Astrocyte (in vitro differentiated cells and primary cell): ENCODE measurements around the gene SHROOM2. TPM values are rescaled to one million over a fixed set of nuclear protein-coding genes. Genes with fewer than 3 reads are reported as not detected.

ENCODE experiments used
- DNase-seq: peaks from one replicate; pipeline ENCODE4 v3.0.0-alpha.2; 2010; ENCODE audit warnings: low read depth
- FAIRE-seq: peaks from 2 replicates; lab custom pipeline; 2011; peaks lifted over from hg19 to GRCh38; lab: Jason Lieb, UNC
- H2AFZ ChIP-seq: 2 replicates; pipeline ENCODE4 v1.6.0; 2012; ENCODE audit warnings: low read depth, low read length, inconsistent platforms
- H3K27ac ChIP-seq: 2 replicates; pipeline ENCODE4 v1.5.1; 2011; ENCODE audit warnings: low read depth, low read length, inconsistent platforms
- H3K27me3 ChIP-seq: 2 replicates; pipeline ENCODE4 v1.6.0; 2011; ENCODE audit warnings: low read length, inconsistent platforms; ENCODE audit not compliant: insufficient read depth
- H3K36me3 ChIP-seq: 2 replicates; pipeline ENCODE4 v1.5.1; 2011; ENCODE audit warnings: low read length, inconsistent platforms; ENCODE audit not compliant: insufficient read depth
- H3K4me1 ChIP-seq: 2 replicates; pipeline ENCODE4 v1.5.1; 2011; ENCODE audit warnings: low read length, inconsistent platforms; ENCODE audit not compliant: insufficient read depth
- H3K4me2 ChIP-seq: 2 replicates; pipeline ENCODE4 v1.6.0; 2012; ENCODE audit warnings: low read length, inconsistent platforms
- H3K4me3 ChIP-seq: 2 replicates; pipeline ENCODE4 v1.5.1; 2011; ENCODE audit warnings: low read depth, mild to moderate bottlenecking, low read length, inconsistent platforms; ENCODE audit not compliant: insufficient read depth
- H3K79me2 ChIP-seq: 2 replicates; pipeline ENCODE4 v1.6.0; 2012; ENCODE audit warnings: mild to moderate bottlenecking, low read length, inconsistent platforms; ENCODE audit not compliant: insufficient read depth
- H3K9ac ChIP-seq: 2 replicates; pipeline ENCODE4 v1.6.0; 2012; ENCODE audit warnings: mild to moderate bottlenecking, low read length, inconsistent platforms
- H3K9me3 ChIP-seq: 2 replicates; pipeline ENCODE4 v1.5.1; 2012; ENCODE audit warnings: low read depth, mild to moderate bottlenecking, low read length, inconsistent platforms; ENCODE audit not compliant: insufficient read depth
- H4K20me1 ChIP-seq: 2 replicates; pipeline ENCODE4 v1.6.0; 2012; ENCODE audit warnings: low read length, inconsistent platforms; ENCODE audit not compliant: insufficient read depth
- H3K27ac Mint-ChIP-seq: one replicate; pipeline ENCODE4 v1.8.0; 2021; ENCODE audit warnings: mild to moderate bottlenecking, mixed read lengths; ENCODE audit not compliant: unreplicated experiment
- H3K27me3 Mint-ChIP-seq: one replicate; pipeline ENCODE4 v1.8.0; 2021; ENCODE audit warnings: low read depth, mixed read lengths; ENCODE audit not compliant: unreplicated experiment
- H3K36me3 Mint-ChIP-seq: one replicate; pipeline ENCODE4 v1.8.0; 2021; ENCODE audit warnings: low read depth, mixed read lengths; ENCODE audit not compliant: unreplicated experiment
- H3K4me1 Mint-ChIP-seq: one replicate; pipeline ENCODE4 v1.8.0; 2021; ENCODE audit warnings: low read depth, mixed read lengths; ENCODE audit not compliant: unreplicated experiment
- H3K4me3 Mint-ChIP-seq: one replicate; pipeline ENCODE4 v1.8.0; 2021; ENCODE audit warnings: mild to moderate bottlenecking, moderate library complexity, mixed read lengths; ENCODE audit not compliant: unreplicated experiment
- H3K9me3 Mint-ChIP-seq: one replicate; pipeline ENCODE4 v1.8.0; 2021; ENCODE audit warnings: mild to moderate bottlenecking, mixed read lengths; ENCODE audit not compliant: unreplicated experiment
- EZH2 ChIP-seq: IDR thresholded peaks from 2 replicates; pipeline ENCODE4 v1.6.1; 2012; ENCODE audit warnings: mild to moderate bottlenecking, low read length, inconsistent platforms; ENCODE audit not compliant: insufficient read depth
- total RNA-seq: library from RNA; stranded (reverse); gene quantifications from 2 replicates; pipeline ENCODE4 v1.2.1, GENCODE V29; 2021
- TF ChIP-seq, protein P1 (sequence below): IDR thresholded peaks from 2 replicates; pipeline ENCODE4 v1.5.1; 2011; ENCODE audit warnings: low read depth, mild to moderate bottlenecking, inconsistent platforms, low read length, moderate library complexity; ENCODE audit not compliant: insufficient read depth

The SHROOM2 gene
- total RNA-seq, 1 donor from 2014 or later, result 15.9 TPM

DNA sequence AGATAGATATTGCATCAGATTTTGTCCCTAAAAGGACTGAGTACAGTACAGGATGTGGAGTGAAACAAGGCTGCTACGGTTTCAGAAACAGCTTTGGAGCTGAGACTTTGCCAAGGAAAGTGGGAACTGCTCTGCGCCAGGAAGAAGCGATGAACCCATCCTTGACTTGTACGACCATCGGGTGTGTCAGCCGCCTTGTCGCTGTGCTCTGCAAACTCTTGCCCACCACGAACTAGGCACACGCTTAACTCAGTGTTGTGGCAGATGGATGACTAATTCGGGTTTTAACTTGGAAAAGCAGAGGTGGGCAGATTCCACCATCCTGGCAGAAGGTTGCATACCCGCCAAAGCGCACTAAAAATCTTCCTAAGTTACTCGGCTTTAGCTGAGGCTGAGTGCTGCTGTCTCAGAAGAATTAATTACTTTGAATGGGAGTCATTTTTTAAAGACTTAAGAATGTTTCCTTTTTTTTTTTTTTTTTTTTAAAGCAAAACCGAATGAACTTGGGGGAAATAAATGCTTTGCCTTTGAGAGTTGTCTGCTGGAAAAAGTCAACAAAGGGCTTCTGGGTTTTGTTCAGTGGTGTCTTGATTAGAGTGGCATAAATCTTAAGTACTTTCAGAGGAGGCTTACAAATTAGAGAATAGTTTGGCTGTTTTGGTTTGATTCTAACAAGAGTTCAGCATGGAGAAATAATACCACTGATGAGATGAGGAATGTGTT, 69.5 kb downstream of the SHROOM2 start:
- Histone ChIP-seq H3K27me3 (no peaks in the 10 kb centered on the region), H3K4me3 (no peak overlapping the region), H3K9ac (no peak overlapping the region), H3K36me3 (no peaks in the 10 kb centered on the region), H3K27ac (no peak overlapping the region), H3K9me3 (no peaks in the 10 kb centered on the region), H2AFZ (no peak overlapping the region), H3K4me1 (peaks cover 8% of the 10 kb centered on the region), H3K79me2 (no peaks in the 10 kb centered on the region), H3K4me2 (peak overlapping the region; percentile 39), H4K20me1 (no peaks in the 10 kb centered on the region)
- Mint-ChIP-seq H3K27ac (no peak overlapping the region), H3K27me3 (no peaks in the 10 kb centered on the region), H3K36me3 (no peaks in the 10 kb centered on the region), H3K4me3 (no peak overlapping the region), H3K9me3 (no peaks in the 10 kb centered on the region), H3K4me1 (peaks cover 23% of the 10 kb centered on the region)
- FAIRE-seq (no peak), DNase-seq (peak; percentile 21)
- TF ChIP-seq, protein P1, sequence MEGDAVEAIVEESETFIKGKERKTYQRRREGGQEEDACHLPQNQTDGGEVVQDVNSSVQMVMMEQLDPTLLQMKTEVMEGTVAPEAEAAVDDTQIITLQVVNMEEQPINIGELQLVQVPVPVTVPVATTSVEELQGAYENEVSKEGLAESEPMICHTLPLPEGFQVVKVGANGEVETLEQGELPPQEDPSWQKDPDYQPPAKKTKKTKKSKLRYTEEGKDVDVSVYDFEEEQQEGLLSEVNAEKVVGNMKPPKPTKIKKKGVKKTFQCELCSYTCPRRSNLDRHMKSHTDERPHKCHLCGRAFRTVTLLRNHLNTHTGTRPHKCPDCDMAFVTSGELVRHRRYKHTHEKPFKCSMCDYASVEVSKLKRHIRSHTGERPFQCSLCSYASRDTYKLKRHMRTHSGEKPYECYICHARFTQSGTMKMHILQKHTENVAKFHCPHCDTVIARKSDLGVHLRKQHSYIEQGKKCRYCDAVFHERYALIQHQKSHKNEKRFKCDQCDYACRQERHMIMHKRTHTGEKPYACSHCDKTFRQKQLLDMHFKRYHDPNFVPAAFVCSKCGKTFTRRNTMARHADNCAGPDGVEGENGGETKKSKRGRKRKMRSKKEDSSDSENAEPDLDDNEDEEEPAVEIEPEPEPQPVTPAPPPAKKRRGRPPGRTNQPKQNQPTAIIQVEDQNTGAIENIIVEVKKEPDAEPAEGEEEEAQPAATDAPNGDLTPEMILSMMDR, result no peak
- no peak for TF ChIP-seq EZH2

DNA sequence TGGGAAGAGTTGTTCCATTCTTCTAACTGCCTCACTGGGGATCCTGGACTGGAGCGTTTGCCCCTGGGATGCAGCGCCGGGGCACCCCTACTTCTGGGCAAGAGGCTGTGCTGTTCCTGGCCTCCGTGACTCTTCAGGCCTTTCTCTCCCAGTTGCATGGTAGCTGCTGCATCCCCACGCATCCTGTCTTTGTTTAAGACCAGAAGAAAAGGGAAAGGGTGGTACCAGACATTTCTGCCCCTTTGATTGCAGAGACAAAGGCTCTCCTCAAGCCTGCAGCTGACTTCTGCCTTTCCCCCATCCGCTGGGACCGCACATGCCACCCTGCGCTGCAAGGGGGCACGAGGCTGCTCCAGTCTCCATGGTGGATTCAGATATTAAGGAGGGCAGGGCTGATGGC, 70.4 kb downstream of the SHROOM2 start:
- DNase-seq, result no peak
- no peaks in the 10 kb centered on the region for H3K9me3 ChIP-seq
- H3K27ac ChIP-seq, result no peak overlapping the region
- H2AFZ ChIP-seq, result no peak overlapping the region
- no peaks in the 10 kb centered on the region for H3K79me2 ChIP-seq
- no peaks in the 10 kb centered on the region for H3K9me3 Mint-ChIP-seq
- H3K36me3 Mint-ChIP-seq, result no peaks in the 10 kb centered on the region
- no peak for FAIRE-seq
- H3K4me3 ChIP-seq, result no peak overlapping the region
- no peaks in the 10 kb centered on the region for H3K27me3 ChIP-seq
- H3K36me3 ChIP-seq, result no peaks in the 10 kb centered on the region
- H3K4me1 ChIP-seq, result peaks cover 8% of the 10 kb centered on the region
- no peaks in the 10 kb centered on the region for H3K27me3 Mint-ChIP-seq
- H3K4me1 Mint-ChIP-seq, result peaks cover 23% of the 10 kb centered on the region
- no peak overlapping the region for H3K4me2 ChIP-seq
- H3K27ac Mint-ChIP-seq, result no peak overlapping the region
- TF ChIP-seq, protein P1, result no peak
- no peak for TF ChIP-seq EZH2
- H3K4me3 Mint-ChIP-seq, result no peak overlapping the region
- no peak overlapping the region for H3K9ac ChIP-seq
- H4K20me1 ChIP-seq, result no peaks in the 10 kb centered on the region
